Upper lobe of left lung (tissue), 4 donors: Measurements from ENCODE around the gene DNER.

Experiments
- EP300 ChIP-seq, 4 donors: sonication (generic); formaldehyde crosslinking; IDR thresholded peaks; one replicate each; pipeline ENCODE4 v1.5.1; 2017; ENCODE audit warnings: antibody characterized with exemption in 4 of 4, control low read depth in 2 of 4
- TF ChIP-seq, protein P1 (sequence below), 6 experiments: fragments of 450-650 bp in 4 of 6; fragments of 200-600 bp in 2 of 6; sonication (generic) in 2 of 6; IDR thresholded peaks; one replicate each; pipeline ENCODE4 v1.5.1; 2016 to 2019; ENCODE audit warnings: antibody characterized with exemption in 6 of 6

- TF ChIP-seq EP300 (IDR thresholded peaks at IDR 0.05): no peak
- TF ChIP-seq, protein P1, sequence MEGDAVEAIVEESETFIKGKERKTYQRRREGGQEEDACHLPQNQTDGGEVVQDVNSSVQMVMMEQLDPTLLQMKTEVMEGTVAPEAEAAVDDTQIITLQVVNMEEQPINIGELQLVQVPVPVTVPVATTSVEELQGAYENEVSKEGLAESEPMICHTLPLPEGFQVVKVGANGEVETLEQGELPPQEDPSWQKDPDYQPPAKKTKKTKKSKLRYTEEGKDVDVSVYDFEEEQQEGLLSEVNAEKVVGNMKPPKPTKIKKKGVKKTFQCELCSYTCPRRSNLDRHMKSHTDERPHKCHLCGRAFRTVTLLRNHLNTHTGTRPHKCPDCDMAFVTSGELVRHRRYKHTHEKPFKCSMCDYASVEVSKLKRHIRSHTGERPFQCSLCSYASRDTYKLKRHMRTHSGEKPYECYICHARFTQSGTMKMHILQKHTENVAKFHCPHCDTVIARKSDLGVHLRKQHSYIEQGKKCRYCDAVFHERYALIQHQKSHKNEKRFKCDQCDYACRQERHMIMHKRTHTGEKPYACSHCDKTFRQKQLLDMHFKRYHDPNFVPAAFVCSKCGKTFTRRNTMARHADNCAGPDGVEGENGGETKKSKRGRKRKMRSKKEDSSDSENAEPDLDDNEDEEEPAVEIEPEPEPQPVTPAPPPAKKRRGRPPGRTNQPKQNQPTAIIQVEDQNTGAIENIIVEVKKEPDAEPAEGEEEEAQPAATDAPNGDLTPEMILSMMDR (IDR thresholded peaks at IDR 0.05): no peak
Measured at GRCh38 chr2:229740279-229740678, 25.9 kb upstream of the DNER start.
